Epidermal melanocyte (primary cell): ENCODE results near the gene SLC35G4.
"Not testable (repeated sequence)": the region's sequence is repeated elsewhere in the genome, so short reads cannot be mapped to it uniquely, and the experiment has no call there.

Experiments used
- DNase-seq: peaks from one replicate; pipeline ENCODE4 v3.0.0; 2011; ENCODE audit warnings: low spot score; ENCODE audit not compliant: insufficient read length

The SLC35G4 gene

DNA sequence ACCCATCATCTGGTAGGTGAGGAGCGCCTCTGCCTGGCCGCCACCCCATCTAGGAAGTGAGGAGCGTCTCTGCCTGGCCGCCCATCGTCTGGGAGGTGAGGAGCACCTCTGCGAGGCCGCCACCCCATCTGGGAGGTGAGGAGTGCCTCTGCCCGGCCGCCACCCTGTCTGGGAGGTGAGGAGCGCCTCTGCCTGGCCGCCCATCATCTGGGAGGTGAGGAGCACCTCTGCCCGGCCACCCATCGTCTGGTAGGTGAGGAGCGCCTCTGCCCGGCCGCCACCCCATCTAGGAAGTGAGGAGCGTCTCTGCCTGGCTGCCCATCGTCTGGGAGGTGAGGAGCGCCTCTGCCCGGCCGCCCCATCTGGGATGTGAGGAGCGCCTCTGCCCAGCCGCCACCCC is 4.2 kb downstream of the SLC35G4 start:
- not testable (repeated sequence) for DNase-seq

DNA sequence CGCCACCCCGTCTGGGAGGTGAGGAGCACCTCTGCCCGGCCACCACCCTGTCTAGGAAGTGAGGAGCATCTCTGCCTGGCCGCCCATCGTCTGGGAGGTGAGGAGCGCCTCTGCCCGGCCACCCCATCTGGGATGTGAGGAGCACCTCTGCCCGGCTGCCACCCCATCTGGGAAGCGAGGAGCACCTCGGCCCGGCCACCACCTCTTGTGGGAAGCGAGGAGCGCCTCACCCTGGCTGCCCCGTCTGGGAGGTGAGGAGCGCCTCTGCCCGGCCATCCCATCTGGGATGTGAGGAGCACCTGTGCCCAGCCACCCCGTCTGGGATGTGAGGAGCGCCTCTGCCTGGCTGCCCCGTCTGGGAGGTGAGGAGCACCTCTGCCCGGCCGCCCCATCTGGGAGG is 4.6 kb downstream of the SLC35G4 start:
- not testable (repeated sequence) for DNase-seq

DNA sequence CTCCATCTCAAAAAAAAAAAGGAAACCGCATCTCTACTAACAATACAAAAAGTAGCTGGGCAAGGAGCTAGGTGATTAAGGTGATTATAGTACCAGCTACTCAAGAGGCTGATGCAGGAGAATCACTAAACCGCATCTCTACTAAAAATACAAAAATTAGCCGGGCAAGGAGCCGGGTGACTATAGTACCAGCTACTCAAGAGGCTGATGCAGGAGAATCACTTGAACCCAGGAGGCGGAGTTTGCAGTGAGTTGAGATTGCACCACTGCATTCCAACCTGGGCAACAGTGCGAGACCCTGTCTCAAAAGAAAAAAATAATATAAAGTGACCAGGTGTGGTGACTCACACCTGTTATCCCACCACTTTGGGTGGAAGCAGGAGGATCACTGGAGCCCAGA is 5.6 kb downstream of the SLC35G4 start:
- DNase-seq = not testable (repeated sequence)

DNA sequence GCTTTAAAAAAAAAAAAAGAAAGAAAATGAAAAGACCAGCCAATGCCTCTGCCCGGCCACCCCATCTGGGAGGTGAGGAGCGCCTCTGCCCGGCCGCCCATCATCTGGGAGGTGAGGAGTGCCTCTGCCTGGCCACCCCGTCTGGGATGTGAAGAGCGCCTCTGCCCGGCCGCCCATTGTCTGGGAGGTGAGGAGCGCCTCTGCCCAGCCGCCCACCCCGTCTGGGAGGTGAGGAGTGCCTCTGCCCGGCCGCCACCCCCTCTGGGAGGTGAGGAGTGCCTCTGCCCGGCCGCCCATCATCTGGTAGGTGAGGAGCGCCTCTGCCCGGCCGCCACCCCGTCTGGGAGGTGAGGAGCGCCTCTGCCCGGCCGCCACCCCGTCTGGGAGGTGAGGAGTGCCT is 37.9 kb downstream of the SLC35G4 start:
- DNase-seq = not testable (repeated sequence)

DNA sequence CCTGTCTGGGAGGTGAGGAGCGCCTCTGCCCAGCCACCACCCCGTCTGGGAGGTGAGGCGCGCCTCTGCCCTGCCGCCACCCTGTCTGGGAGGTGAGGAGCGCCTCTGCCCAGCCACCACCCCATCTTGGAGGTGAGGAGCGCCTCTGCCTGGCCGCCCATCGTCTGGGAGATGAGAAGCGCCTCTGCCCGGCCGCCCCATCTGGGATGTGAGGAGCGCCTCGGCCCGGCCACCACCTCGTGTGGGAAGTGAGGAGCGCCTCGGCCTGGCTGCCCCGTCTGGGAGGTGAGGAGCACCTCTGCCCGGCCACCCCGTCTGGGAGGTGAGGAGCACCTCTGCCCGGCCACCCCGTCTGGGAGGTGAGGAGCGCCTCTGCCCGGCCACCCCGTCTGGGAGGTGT is 38.4 kb downstream of the SLC35G4 start:
- DNase-seq = not testable (repeated sequence)

DNA sequence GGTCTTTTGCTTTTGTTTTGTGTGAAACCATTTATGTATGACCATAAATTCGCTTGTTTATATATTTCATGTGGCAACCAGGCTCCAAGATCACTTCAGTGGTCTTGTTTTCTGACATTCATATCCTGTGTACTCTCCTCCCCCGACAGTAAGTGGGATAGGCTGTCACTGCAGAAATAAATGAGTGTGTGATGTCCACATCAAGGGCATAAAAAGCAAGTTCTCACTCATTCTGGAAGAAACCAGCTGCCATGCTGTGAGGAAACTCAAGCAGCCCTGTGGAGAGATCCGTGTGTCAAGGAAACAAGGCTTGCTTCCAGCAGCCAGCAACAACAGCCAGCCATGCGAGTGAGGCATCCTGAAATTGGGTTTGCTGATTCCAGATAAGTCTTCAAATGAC is 40.4 kb downstream of the SLC35G4 start:
- no peak for DNase-seq

DNA sequence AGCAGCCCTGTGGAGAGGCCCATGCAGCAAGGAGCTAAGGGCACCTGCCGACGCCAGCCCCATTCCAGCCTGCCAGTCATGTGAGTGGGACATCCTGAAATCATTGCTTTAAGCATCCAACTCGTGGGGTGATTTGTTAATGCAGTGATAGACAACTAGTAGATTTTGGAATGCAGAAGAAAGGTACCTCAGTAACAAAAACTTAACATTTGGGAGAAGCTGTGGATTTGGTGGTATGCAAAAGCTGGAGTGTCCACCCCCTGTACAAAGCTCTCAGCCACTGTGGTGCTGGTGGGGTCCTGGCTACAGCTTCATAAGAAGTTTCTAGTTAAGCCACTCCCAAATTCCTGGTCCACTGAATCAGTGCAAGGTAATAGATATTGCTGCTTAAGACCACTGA is 42.5 kb downstream of the SLC35G4 start:
- DNase-seq = no peak

DNA sequence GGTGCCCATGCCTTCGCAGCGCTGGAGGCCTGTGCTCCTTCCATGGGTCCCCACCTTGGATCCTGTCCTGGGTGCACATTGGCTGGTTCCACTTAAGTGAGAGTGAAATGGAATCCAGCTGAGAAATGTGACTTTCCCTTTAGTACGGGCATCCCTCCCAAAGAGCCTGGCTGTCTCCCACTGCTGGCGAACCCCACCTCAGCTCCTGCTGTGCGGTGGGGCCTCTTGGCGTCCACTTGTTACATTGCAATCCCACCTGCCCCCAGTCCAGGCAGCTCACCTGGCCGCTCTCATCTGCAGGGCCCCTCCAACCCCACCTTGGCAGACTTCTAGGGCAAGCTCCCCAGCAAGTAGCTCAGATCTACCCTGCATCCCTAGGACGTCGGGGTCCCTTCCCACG is 44.1 kb downstream of the SLC35G4 start:
- DNase-seq = peak; percentile 8

DNA sequence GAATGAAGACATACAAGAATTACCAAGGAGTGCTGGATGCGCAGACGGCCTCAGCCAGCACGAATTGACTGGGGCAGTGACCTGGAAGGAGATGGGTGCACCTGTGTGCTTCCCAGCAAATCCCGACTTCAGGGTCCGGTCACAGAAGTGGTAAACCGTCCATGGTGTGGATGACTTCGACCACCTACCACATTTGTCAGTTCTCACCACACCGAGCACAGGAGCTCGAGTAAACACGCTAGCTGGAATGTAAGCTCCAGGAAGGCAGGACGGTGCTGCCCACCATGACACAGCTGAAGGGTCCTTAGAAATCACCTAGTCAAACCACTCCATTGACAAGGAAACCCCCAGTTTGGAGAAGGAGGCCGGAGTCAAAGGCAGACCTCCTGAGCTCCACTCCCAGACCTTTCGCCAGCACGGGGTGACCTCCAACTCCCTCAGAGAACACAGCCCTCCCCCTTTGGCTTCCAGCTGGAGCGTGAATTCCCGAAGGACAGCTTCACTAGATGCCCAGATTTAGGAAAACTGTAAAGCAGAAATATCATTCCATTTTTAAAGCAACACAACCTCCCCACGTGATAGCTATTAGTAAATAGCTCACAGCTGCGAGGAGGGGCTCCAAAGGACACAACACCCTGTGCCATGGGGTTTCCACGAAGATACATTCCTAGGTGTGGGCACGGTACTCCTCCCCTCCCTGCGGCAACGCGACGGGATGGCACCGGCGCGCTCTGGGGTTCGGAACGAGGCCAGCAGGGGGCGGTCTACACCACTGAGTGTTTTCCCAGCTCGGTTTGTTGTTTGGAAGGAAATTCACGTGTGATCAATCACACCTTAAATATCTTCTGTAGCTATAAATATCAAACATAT is 45.6 kb downstream of the SLC35G4 start:
- peak; percentile 69 for DNase-seq

DNA sequence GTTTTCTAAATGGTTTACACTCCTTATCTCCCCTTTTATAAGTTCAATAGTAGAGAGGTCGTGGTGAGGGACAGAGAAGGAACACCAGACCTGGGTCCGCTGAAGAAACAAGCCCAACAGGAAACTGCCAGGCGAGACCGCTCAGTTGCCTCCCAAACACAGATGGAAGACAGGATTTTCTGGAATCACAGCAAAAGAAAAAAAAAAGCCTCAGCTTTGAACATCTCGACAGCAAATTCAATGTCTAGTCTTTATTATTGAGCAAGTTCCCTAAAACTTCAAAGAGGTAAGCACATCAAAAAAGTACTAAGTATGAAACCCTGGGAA is 46.2 kb downstream of the SLC35G4 start:
- DNase-seq = no peak

DNA sequence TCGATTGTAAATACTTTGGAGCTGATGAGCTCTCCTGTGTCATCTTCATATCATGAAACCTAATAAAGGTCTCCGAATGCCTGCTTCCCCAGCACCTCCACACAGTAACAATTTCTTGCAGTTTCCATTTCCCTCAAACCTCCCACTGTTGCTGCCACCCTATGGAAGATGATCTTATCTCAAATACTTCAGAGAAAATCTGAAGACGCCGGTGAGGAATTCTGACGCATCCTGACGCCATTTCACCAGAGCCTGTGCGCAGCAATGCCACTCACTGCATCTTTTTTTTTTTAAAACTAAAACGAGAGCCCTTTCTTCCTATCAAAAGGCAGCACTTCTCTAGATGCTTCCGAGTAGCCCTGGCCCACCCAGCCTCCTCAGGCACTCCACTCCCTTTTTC is 47.8 kb downstream of the SLC35G4 start:
- DNase-seq = peak; percentile 12

DNA sequence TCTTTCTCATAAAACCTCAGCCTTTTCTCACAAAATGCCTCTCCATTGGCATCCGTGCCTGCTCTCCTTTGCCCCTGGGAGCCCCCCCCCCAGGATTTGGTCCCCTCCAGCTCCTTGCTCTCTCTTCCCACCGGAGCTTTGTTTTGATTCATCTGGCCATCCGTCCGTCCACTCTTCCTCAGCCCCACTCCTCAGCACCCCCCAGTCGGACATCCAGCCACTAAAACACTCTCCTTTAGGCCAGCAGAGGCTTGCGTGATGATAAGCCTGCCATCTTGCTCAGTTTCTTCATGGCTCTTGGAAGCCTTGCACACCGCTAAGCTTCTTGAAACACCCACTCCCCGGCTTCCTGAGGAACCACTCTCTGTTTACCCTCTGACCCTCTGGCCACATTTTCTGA is 48.2 kb downstream of the SLC35G4 start:
- peak; percentile 0 for DNase-seq

DNA sequence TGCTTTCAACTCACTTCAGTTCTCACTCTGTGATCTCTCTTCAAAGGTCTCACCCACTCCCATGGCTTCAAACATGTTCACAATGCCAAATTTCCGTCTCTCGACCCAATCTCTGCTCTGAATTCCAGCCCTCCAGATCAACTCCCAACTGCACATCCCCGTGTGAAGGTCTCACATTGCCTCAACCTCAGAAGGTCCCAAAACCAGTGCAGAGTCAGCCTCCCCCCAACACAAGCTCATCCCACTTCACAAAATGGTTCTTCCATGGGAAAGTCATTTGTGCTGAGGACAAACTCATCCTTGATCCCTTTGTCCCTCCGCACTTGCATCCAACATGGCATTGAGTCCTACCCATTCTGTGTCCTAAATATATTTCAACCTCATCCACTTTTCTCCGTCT is 48.6 kb downstream of the SLC35G4 start:
- DNase-seq = peak; percentile 16

DNA sequence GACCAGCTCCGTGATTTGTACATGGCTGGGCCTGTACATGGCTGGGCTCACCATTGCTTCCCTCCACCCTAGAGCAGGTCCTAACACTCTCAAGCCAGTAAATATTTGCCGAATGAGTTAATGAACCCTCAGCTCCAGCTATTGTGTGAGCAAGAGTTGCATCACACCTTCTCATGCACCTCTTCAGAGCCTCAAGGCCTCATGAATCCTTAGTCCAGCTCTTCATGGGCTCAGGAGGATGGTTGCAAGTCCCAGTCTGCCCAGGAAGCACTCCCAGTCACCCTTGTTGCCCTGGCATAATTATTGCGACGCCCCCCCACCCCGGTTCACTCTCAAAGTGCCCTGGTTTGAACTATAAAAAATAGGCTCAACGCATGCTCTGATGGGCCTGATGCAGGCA is 49.6 kb downstream of the SLC35G4 start:
- DNase-seq = peak; percentile 11
